Endothelial cell of umbilical vein (primary cell): ENCODE results near the gene OR51E2. TPM values are rescaled to one million over a fixed set of nuclear protein-coding genes. Genes with fewer than 3 reads are reported as not detected.

Experiments
- BruUV-seq: library from RNA; stranded (reverse); fragments of 400-500 nt; replicated peaks from 2 replicates; lab custom pipeline; 2021; lab: Mats Ljungman, UMichigan
- CTCF ChIA-PET: fragments of 300-600, 350-600 bp; sonication (Branson Sonifier 250); formaldehyde crosslinking; loops from one replicate; lab custom pipeline; 2021; ENCODE audit warnings: antibody characterized with exemption, inconsistent platforms; lab: Charles Lee
- POLR2A ChIA-PET: fragments of 300-600, 350-600 bp; sonication (Branson Sonifier 250); formaldehyde crosslinking; loops from one replicate; lab custom pipeline; 2021; ENCODE audit warnings: antibody characterized with exemption, inconsistent platforms; lab: Charles Lee
- DNase-seq: peaks from one replicate; pipeline ENCODE4 v3.0.0-alpha.2; 2011; ENCODE audit warnings: low read depth, low spot score
- FAIRE-seq: peaks from 2 replicates; lab custom pipeline; 2011; peaks lifted over from hg19 to GRCh38; lab: Jason Lieb, UNC
- H2AFZ ChIP-seq: 2 replicates; pipeline ENCODE4 v1.6.0; 2012; ENCODE audit warnings: low read depth, low read length, control low read depth, inconsistent platforms
- H3K27ac ChIP-seq: 2 replicates; pipeline ENCODE4 v1.5.1; 2011; ENCODE audit warnings: low read depth, mild to moderate bottlenecking, control low read depth, low read length, moderate library complexity; ENCODE audit not compliant: insufficient read depth
- H3K27me3 ChIP-seq, 2 experiments: 2 replicates each; pipeline versions ENCODE4 v1.6.0 to v1.6.1; 2011; ENCODE audit warnings: low read length in 2 of 2, mixed read lengths in 1 of 2; ENCODE audit not compliant: control insufficient read depth in 2 of 2, insufficient read depth in 2 of 2
- H3K36me3 ChIP-seq, 2 experiments: 2 replicates in 1 of 2; 3 replicates in 1 of 2; pipeline ENCODE4 v1.5.1; 2011; ENCODE audit warnings: low read length in 2 of 2, mild to moderate bottlenecking in 1 of 2, moderate library complexity in 1 of 2; ENCODE audit not compliant: control insufficient read depth in 2 of 2, insufficient read depth in 2 of 2; ENCODE audit errors: extremely low read depth in 1 of 2
- H3K4me1 ChIP-seq: 3 replicates; pipeline ENCODE4 v1.5.1; 2011; ENCODE audit warnings: mild to moderate bottlenecking, low read length; ENCODE audit not compliant: control insufficient read depth, insufficient read depth; ENCODE audit errors: extremely low read depth
- H3K4me2 ChIP-seq: 2 replicates; pipeline ENCODE4 v1.6.1; 2011; ENCODE audit warnings: low read length, control low read depth, mixed read lengths; ENCODE audit not compliant: insufficient read depth
- H3K4me3 ChIP-seq, 3 experiments: fragments of 200-600 bp in 1 of 3; sonication (generic), shearing (Covaris generic) in 1 of 3; replicated peaks in 1 of 3; 2 replicates each; pipeline ENCODE4 v1.5.1; 2011 to 2016; ENCODE audit warnings: control low read depth in 3 of 3, low read length in 3 of 3, mild to moderate bottlenecking in 2 of 3, inconsistent platforms in 1 of 3, low read depth in 1 of 3, moderate library complexity in 1 of 3; ENCODE audit not compliant: insufficient read depth in 1 of 3
- H3K79me2 ChIP-seq: 2 replicates; pipeline ENCODE4 v1.6.0; 2012; ENCODE audit warnings: low read length, inconsistent platforms; ENCODE audit not compliant: control insufficient read depth, insufficient read depth
- H3K9ac ChIP-seq: replicated peaks from 2 replicates; pipeline ENCODE3; 2011; ENCODE audit warnings: low read length, control low read depth; ENCODE audit not compliant: insufficient read depth; ENCODE audit errors: extremely low read depth
- H3K9me1 ChIP-seq: replicated peaks from 3 replicates; pipeline ENCODE4 v1.6.0; 2011; ENCODE audit warnings: mild to moderate bottlenecking, low read length; ENCODE audit not compliant: control insufficient read depth, insufficient read depth; ENCODE audit errors: extremely low read depth
- H3K9me3 ChIP-seq: replicated peaks from 2 replicates; pipeline ENCODE4 v1.5.1; 2012; ENCODE audit warnings: low read length, inconsistent platforms; ENCODE audit not compliant: control insufficient read depth, insufficient read depth
- H4K20me1 ChIP-seq: replicated peaks from 2 replicates; pipeline ENCODE3; 2011; ENCODE audit warnings: mild to moderate bottlenecking, low read length; ENCODE audit not compliant: control insufficient read depth, insufficient read depth; ENCODE audit errors: extremely low read depth
- EZH2 ChIP-seq: IDR thresholded peaks from 2 replicates; pipeline ENCODE4 v1.6.1; 2012; ENCODE audit warnings: borderline replicate concordance, low read depth, mild to moderate bottlenecking, moderate library complexity, low read length, inconsistent platforms; ENCODE audit not compliant: severe bottlenecking
- FOS ChIP-seq: IDR thresholded peaks from 2 replicates; pipeline ENCODE4 v1.6.1; 2011; ENCODE audit warnings: mild to moderate bottlenecking, low read length, moderate library complexity, borderline replicate concordance; ENCODE audit not compliant: insufficient read depth
- GATA2 ChIP-seq: IDR thresholded peaks from 2 replicates; pipeline ENCODE4 v1.7.0; 2011; ENCODE audit warnings: low read depth, mild to moderate bottlenecking, moderate library complexity, mixed read lengths, low read length; ENCODE audit not compliant: insufficient read length, insufficient read depth
- JUN ChIP-seq: IDR thresholded peaks from 2 replicates; pipeline ENCODE4 v1.6.1; 2011; ENCODE audit warnings: borderline replicate concordance, low read depth; ENCODE audit not compliant: insufficient read length, insufficient read depth
- MYC ChIP-seq: IDR thresholded peaks from one replicate; pipeline ENCODE4 v1.6.1; 2011; ENCODE audit warnings: mild to moderate bottlenecking, low read depth, low read length
- POLR2A ChIP-seq: IDR thresholded peaks from 2 replicates; pipeline ENCODE4 v1.6.1; 2012; ENCODE audit warnings: low read depth, mild to moderate bottlenecking, control low read depth, low read length
- POLR2AphosphoS5 ChIP-seq: IDR thresholded peaks from 2 replicates; pipeline ENCODE4 v1.6.1; 2012; ENCODE audit warnings: low read depth, mild to moderate bottlenecking, control low read depth, low read length, moderate library complexity; ENCODE audit not compliant: insufficient read depth
- dilution Hi-C: fragments of 300-500 bp; cut with MboI; formaldehyde crosslinking; loops from one replicate; pipeline ENCODE4 v1.15.0; 2019; ENCODE audit warnings: low sequenced_read_pairs; ENCODE audit not compliant: extremely low pct_ligation_motif_present
- intact Hi-C: fragments of 100-400 bp; cut with micrococcal nuclease; formaldehyde crosslinking; loops from one replicate; pipeline ENCODE4 v1.10.0; 2022
- polyA plus RNA-seq, 4 experiments: library from polyadenylated mRNA; depleted of rRNA in 3 of 4; stranded (reverse) in 3 of 4; unstranded in 1 of 4; fragments of >200 nt; gene quantifications; 2 replicates each; pipeline versions ENCODE4 v1.2.1 to v1.2.3, GENCODE V29; 2011 to 2012; ENCODE audit warnings: missing spikeins in 1 of 4
- total RNA-seq: library from RNA; stranded (reverse); gene quantifications from 2 replicates; pipeline ENCODE4 v1.2.3, GENCODE V29; 2021
- TF ChIP-seq, protein P1 (sequence below): IDR thresholded peaks from 2 replicates; pipeline ENCODE4 v1.6.1; 2011; ENCODE audit not compliant: insufficient read depth, insufficient read length
- TF ChIP-seq, protein P2 (sequence below), 2 donors: IDR thresholded peaks; 1 replicate in 1 of 2; 2 replicates in 1 of 2; pipeline ENCODE4 v1.5.1; 2011; ENCODE audit warnings: low read length in 2 of 2, mild to moderate bottlenecking in 2 of 2, moderate library complexity in 2 of 2, control low read depth in 1 of 2, inconsistent platforms in 1 of 2, low read depth in 1 of 2; ENCODE audit not compliant: insufficient read depth in 1 of 2; ENCODE audit errors: extremely low read depth in 1 of 2

The OR51E2 gene
- total and polyA plus RNA-seq, 2 donors (not counting 3 experiments of a cell fraction or from before 2014, with no cell fraction given): not detected

DNA sequence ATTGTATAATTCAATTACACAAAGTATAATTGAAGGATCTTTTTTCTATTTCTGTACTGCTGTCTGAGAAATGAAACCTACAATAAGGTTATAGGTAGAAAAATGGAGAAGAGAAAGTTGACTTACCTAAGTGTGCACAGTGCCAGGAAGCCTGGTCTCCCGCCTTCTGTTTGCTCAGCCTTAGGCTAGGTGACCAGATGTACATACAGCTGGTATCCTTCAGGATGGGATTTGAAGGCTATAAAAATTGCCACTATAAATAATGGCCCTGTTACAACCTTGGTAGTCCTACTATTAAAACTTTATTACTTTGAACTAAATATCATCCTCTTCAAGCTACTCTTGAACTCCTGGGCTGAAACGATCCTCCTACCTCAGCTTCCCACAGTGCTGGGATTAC is 19.7 kb downstream of the OR51E2 start:
- no peaks in the 10 kb centered on the region for H3K4me1 ChIP-seq
- CTCF ChIA-PET: no interaction called here
- H3K4me3 ChIP-seq: no peak overlapping the region
- intact Hi-C loops: no loop called here
- no peaks in the 10 kb centered on the region for H4K20me1 ChIP-seq
- BruUV-seq: no TSS peak
- H3K9me3 ChIP-seq: no peaks in the 10 kb centered on the region
- no peak overlapping the region for H3K4me2 ChIP-seq
- H3K9ac ChIP-seq: no peak overlapping the region
- no peak for TF ChIP-seq EZH2
- TF ChIP-seq, protein P1, sequence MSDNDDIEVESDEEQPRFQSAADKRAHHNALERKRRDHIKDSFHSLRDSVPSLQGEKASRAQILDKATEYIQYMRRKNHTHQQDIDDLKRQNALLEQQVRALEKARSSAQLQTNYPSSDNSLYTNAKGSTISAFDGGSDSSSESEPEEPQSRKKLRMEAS: no peak
- TF ChIP-seq POLR2AphosphoS5: no peak
- TF ChIP-seq JUN: no peak
- TF ChIP-seq MYC: no peak
- POLR2A ChIA-PET: no interaction called here
- H2AFZ ChIP-seq: no peak overlapping the region
- H3K27ac ChIP-seq: no peak overlapping the region
- DNase-seq (no peak), FAIRE-seq (no peak)
- H3K9me1 ChIP-seq: no peaks in the 10 kb centered on the region
- no peaks in the 10 kb centered on the region for H3K79me2 ChIP-seq
- no peaks in the 10 kb centered on the region for H3K27me3 ChIP-seq
- H3K36me3 ChIP-seq: no peaks in the 10 kb centered on the region
- dilution Hi-C loops: no loop called here

DNA sequence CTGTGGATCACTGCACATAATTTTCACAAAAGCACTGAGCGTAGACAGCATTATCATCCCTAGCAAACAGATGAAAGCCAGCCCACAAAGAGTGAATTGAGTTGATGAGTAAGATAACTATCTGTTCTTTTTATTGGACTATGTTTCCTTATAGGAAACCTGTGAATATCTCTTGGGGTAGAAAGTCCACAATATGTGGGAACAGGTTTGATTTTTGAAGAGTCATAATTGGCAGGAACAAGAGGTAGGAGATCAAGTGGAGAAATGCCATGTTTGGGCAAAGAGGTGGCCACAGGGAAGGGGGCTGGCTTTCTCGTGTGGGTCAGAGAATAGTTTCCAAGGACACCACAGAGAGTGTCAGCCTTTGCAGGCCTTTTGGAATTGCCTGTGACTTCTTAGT is 23.9 kb downstream of the OR51E2 start:
- no TSS peak for BruUV-seq
- Histone ChIP-seq H3K9me1 (no peaks in the 10 kb centered on the region), H3K4me2 (no peak overlapping the region), H3K36me3 (no peaks in the 10 kb centered on the region), H3K27me3 (no peaks in the 10 kb centered on the region), H3K4me1 (no peaks in the 10 kb centered on the region), H3K27ac (no peak overlapping the region), H3K9ac (no peak overlapping the region), H3K79me2 (no peaks in the 10 kb centered on the region), H3K4me3 (no peak overlapping the region), H3K9me3 (no peaks in the 10 kb centered on the region), H4K20me1 (no peaks in the 10 kb centered on the region), H2AFZ (no peak overlapping the region)
- ChIA-PET POLR2A (no interaction called here), CTCF (no interaction called here)
- TF ChIP-seq, protein P1: no peak
- TF ChIP-seq MYC (no peak), JUN (no peak), GATA2 (no peak), POLR2A (no peak), POLR2AphosphoS5 (no peak), FOS (no peak), EZH2 (no peak)
- TF ChIP-seq, protein P2, sequence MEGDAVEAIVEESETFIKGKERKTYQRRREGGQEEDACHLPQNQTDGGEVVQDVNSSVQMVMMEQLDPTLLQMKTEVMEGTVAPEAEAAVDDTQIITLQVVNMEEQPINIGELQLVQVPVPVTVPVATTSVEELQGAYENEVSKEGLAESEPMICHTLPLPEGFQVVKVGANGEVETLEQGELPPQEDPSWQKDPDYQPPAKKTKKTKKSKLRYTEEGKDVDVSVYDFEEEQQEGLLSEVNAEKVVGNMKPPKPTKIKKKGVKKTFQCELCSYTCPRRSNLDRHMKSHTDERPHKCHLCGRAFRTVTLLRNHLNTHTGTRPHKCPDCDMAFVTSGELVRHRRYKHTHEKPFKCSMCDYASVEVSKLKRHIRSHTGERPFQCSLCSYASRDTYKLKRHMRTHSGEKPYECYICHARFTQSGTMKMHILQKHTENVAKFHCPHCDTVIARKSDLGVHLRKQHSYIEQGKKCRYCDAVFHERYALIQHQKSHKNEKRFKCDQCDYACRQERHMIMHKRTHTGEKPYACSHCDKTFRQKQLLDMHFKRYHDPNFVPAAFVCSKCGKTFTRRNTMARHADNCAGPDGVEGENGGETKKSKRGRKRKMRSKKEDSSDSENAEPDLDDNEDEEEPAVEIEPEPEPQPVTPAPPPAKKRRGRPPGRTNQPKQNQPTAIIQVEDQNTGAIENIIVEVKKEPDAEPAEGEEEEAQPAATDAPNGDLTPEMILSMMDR (IDR thresholded peaks at IDR 0.05; ENCODE audit: extremely low read depth in 1 of 2, insufficient read depth in 1 of 2, low read depth in 1 of 2, low read length in 2 of 2): no peak
- FAIRE-seq (no peak), DNase-seq (no peak)
- intact Hi-C loops: no loop called here
- dilution Hi-C loops: no loop called here
